Fibroblast of mammary gland (primary cell): ENCODE results near the gene NCOA7.

Experiments used
- DNase-seq: peaks from one replicate; pipeline ENCODE4 v3.0.0-alpha.2; 2010; ENCODE audit warnings: low read depth
- H3K4me3 ChIP-seq: 2 replicates; pipeline ENCODE4 v1.5.1; 2011; ENCODE audit warnings: low read depth, mild to moderate bottlenecking, low read length, moderate library complexity; ENCODE audit not compliant: control insufficient read depth
- CTCF ChIP-seq: conservative IDR thresholded peaks from 2 replicates; pipeline ENCODE4 v1.5.1; 2011; ENCODE audit warnings: low read depth, low read length, inconsistent platforms; ENCODE audit not compliant: control insufficient read depth, insufficient read depth

Gene NCOA7

GRCh38 chr6:125871365-125871764 is 80.6 kb downstream of the NCOA7 start:
- no peak overlapping the region for H3K4me3 ChIP-seq
- DNase-seq: peak; percentile 12
- TF ChIP-seq CTCF: no peak

DNA sequence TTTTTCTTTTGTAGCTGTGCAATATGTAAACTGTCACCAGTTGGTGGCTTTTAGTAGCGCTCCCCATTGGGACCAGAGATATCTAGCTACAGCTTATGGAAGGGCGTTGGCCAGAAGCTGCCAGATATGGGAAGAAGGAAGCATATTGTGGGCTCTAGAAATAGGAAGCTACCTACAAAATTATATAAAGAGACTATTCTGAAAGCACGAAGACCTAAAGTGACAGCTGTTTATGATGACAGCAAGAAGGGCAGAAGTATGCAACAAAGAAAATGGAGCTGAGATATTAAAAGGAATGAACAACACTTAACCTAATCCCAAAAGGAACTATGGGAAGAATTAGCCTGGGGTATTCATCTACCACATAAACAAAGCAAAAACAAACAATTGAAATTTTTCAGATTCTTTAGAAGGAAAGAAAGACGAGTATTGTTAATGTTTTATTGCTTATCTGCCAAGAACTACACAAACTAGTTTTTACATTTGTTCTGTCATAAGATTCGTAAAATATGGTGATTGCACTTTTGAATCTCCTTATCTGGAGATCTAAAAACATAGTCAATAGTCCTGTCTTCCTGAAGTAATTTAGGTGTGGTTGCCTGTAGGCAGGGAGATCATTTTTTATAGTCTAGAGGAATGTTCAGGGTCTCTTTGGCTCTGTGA is 81.6 kb downstream of the NCOA7 start:
- no peak for TF ChIP-seq CTCF
- H3K4me3 ChIP-seq: no peak overlapping the region
- DNase-seq: no peak

DNA sequence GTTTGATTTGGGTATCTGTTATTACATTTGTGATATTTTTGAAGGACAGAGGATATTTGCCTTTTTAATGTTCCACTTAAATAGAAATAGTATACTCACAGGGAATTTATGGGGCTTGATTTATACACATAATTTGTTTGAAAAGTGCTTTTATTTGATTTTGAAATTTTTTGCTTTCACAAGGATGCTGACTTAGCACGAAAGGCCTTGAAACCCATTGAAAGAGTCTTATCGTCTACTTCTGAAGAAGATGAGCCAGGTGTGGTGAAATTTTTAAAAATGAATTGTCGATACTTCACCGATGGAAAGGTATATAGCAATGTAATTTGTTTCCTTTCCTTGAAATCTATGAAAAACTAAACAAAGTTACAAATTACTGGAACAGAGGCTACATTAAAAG is 91.5 kb downstream of the NCOA7 start:
- TF ChIP-seq CTCF: no peak

DNA sequence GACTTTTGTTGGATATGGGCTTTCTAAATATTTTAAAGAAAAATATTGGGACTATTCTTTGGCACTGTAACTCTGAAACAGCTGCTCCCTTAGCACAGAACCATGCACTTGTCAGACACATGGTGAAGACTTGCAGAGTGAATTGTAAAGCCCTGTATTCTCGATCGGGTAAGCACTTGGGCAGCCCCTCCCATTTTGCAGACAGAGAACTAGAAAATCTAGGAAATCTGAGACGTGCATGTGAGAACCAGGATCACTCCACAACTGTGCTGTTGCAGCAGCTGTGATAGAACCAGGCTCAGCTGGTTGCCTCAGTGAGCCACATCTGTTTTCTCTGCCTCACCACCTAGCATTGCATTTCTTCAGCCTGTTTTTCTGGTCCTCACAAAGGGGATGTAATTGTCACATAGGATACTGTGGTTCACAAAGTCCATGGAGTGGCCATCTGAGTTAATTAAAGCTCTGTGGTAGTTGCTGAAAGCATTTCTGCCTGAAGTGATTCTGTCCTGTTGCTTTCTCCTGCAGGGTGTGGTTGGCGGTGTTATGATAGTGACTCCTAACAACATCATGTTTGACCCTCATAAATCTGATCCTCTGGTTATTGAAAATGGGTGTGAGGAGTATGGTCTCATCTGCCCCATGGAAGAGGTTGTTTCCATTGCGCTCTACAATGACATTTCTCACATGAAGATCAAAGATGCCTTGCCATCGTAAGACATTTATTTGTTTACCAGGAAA is 94.0 kb downstream of the NCOA7 start:
- no peak for DNase-seq
- no peak for TF ChIP-seq CTCF
- no peak overlapping the region for H3K4me3 ChIP-seq

More for the DNA sequence above, 91.5 kb downstream of the NCOA7 start:
- no peak overlapping the region for H3K4me3 ChIP-seq
- no peak for DNase-seq

DNA sequence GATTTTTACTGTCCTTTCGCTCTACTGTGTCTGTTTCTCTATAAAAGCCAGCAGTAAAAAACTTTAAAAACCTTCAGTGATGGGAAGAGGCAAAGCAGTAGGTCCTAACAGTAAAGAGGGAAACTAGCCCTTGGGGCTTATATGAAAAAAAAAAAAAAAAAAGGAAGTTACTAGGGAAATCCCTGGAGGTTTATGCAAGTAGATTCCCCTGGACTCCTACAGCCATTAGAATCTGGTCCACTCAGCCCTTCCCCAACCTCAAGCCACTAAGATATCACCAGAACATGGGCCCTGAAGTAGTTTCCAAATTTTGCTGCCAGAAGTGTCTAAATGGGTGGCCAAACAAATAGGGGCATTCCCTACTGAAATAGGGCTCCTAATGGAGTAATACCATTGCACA is 95.3 kb downstream of the NCOA7 start:
- no peak for TF ChIP-seq CTCF
- no peak overlapping the region for H3K4me3 ChIP-seq
- DNase-seq: no peak

DNA sequence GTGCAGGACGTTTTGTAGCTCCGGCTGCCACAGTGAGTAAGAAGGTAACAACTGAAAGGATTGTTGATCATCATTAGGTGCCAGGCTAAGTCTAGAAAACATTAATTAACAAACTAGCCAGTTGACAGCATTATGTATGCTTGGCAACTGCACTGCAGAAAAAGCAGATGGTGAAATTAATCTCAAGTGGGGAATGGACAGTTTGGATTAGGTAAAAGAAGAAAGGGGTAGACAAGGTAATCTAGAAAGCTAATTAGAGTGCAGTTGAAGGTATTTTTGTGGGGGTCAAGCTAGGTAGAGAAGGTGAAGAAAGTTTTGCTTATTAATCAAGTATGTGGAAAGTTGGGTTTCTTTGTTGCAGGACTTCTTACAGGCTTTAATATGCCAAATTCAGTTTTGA is 96.2 kb downstream of the NCOA7 start:
- TF ChIP-seq CTCF: no peak
- DNase-seq: no peak
- no peak overlapping the region for H3K4me3 ChIP-seq
